Prostate gland (tissue), 2 donors: Measurements from ENCODE around the gene BHLHE40. TPM values are rescaled to one million over a fixed set of nuclear protein-coding genes. Genes with fewer than 3 reads are reported as not detected.
A peak's percentile ranks its signal among the peaks of the same experiment; 100 is the strongest.

ENCODE experiments used
- DNase-seq: peaks from one replicate; pipeline ENCODE4 v3.0.0-alpha.2; 2019; ENCODE audit warnings: low spot score
- H3K27ac ChIP-seq, 2 donors: fragments of 200-600 bp; sonication (generic); 2 replicates each; pipeline ENCODE4 v1.5.1; 2017 to 2019
- H3K27me3 ChIP-seq: fragments of 200-600 bp; sonication (generic); replicated peaks from 2 replicates; pipeline ENCODE4 v1.5.1; 2019; ENCODE audit not compliant: insufficient read depth
- H3K36me3 ChIP-seq, 2 donors: fragments of 200-600 bp; sonication (generic); 1 replicate in 1 of 2; 2 replicates in 1 of 2; pipeline versions ENCODE4 v1.5.1 to v1.8.1; 2017 to 2019
- H3K4me1 ChIP-seq: fragments of 200-600 bp; sonication (generic); replicated peaks from 2 replicates; pipeline ENCODE4 v1.5.1; 2019
- H3K4me3 ChIP-seq, 2 donors: fragments of 200-600 bp; sonication (generic); 2 replicates each; pipeline ENCODE4 v1.5.1; 2017 to 2019
- H3K9me3 ChIP-seq: fragments of 200-600 bp; sonication (generic); 2 replicates; pipeline ENCODE4 v1.5.1; 2017
- POLR2A ChIP-seq: fragments of 450-650 bp; IDR thresholded peaks from one replicate; pipeline ENCODE4 v1.6.1; 2016; ENCODE audit warnings: antibody characterized with exemption, mild to moderate bottlenecking
- POLR2AphosphoS5 ChIP-seq: sonication (generic); formaldehyde crosslinking; IDR thresholded peaks from one replicate; pipeline ENCODE4 v1.6.1; 2017; ENCODE audit warnings: antibody characterized with exemption
- WGBS: methylation state at CpG from one replicate; pipeline ENCODE4 v1.1.5; 2018; 5-methylcytosine and 5-hydroxymethylcytosine counted together
- intact Hi-C: fragments of 100-400 bp; cut with DNase I; formaldehyde crosslinking; loops from one replicate; pipeline ENCODE4 v1.14.2; 2022
- total RNA-seq, 2 donors: library from RNA; depleted of rRNA; stranded (reverse); fragments of >200 nt; gene quantifications; one replicate each; pipeline ENCODE4 v1.1.0, GENCODE V29; 2016
- TF ChIP-seq, protein P1 (sequence below), 4 experiments: fragments of 200-600 bp in 2 of 4; fragments of 450-650 bp in 2 of 4; sonication (generic) in 2 of 4; IDR thresholded peaks; 1 replicate in 3 of 4; 2 replicates in 1 of 4; pipeline ENCODE4 v1.5.1; 2016 to 2019; ENCODE audit warnings: antibody characterized with exemption in 4 of 4, mild to moderate bottlenecking in 2 of 4, moderate library complexity in 2 of 4

BHLHE40 gene
- total RNA-seq, 2 donors from 2014 or later, result 32.3 to 52.0 TPM

- H3K4me1 ChIP-seq, result no peaks in the 10 kb centered on the region
- intact Hi-C loops, result no loop called here
- H3K36me3 ChIP-seq, result no peaks in the 10 kb centered on the region
- H3K27ac ChIP-seq, result no peak overlapping the region
- TF ChIP-seq, protein P1, sequence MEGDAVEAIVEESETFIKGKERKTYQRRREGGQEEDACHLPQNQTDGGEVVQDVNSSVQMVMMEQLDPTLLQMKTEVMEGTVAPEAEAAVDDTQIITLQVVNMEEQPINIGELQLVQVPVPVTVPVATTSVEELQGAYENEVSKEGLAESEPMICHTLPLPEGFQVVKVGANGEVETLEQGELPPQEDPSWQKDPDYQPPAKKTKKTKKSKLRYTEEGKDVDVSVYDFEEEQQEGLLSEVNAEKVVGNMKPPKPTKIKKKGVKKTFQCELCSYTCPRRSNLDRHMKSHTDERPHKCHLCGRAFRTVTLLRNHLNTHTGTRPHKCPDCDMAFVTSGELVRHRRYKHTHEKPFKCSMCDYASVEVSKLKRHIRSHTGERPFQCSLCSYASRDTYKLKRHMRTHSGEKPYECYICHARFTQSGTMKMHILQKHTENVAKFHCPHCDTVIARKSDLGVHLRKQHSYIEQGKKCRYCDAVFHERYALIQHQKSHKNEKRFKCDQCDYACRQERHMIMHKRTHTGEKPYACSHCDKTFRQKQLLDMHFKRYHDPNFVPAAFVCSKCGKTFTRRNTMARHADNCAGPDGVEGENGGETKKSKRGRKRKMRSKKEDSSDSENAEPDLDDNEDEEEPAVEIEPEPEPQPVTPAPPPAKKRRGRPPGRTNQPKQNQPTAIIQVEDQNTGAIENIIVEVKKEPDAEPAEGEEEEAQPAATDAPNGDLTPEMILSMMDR (IDR thresholded peaks at IDR 0.05), result no peak
- TF ChIP-seq POLR2A (no peak), POLR2AphosphoS5 (no peak)
- 95% methylated on average over 7 of the region's 7 CpGs for WGBS
- no peak overlapping the region for H3K4me3 ChIP-seq
- no peaks in the 10 kb centered on the region for H3K9me3 ChIP-seq
- DNase-seq, result no peak
- H3K27me3 ChIP-seq, result no peaks in the 10 kb centered on the region
Measured at GRCh38 chr3:4997946-4998345, 18.7 kb downstream of the BHLHE40 start.

- Histone ChIP-seq H3K27ac (no peak overlapping the region), H3K9me3 (no peaks in the 10 kb centered on the region), H3K36me3 (no peaks in the 10 kb centered on the region), H3K4me1 (no peaks in the 10 kb centered on the region), H3K27me3 (no peaks in the 10 kb centered on the region), H3K4me3 (no peak overlapping the region)
- TF ChIP-seq, protein P1 (IDR thresholded peaks at IDR 0.05), result no peak
- no peak for TF ChIP-seq POLR2A
- peak; percentile 45 for TF ChIP-seq POLR2AphosphoS5
- 40% methylated on average over 6 of the region's 6 CpGs for WGBS
- intact Hi-C loops, result no loop called here
- DNase-seq, result peak; percentile 69
Measured at GRCh38 chr3:4999531-5000184, 20.4 kb downstream of the BHLHE40 start.

- 93% methylated on average over 4 of the region's 4 CpGs for WGBS
- Histone ChIP-seq H3K36me3 (no peaks in the 10 kb centered on the region), H3K27ac (no peak overlapping the region), H3K4me3 (no peak overlapping the region), H3K9me3 (no peaks in the 10 kb centered on the region), H3K27me3 (no peaks in the 10 kb centered on the region), H3K4me1 (no peaks in the 10 kb centered on the region)
- intact Hi-C loops, result no loop called here
- no peak for DNase-seq
- no peak for TF ChIP-seq POLR2A
- no peak for TF ChIP-seq POLR2AphosphoS5
- TF ChIP-seq, protein P1 (IDR thresholded peaks at IDR 0.05), result no peak
Measured at GRCh38 chr3:5001135-5001534, 21.9 kb downstream of the BHLHE40 start.

DNA sequence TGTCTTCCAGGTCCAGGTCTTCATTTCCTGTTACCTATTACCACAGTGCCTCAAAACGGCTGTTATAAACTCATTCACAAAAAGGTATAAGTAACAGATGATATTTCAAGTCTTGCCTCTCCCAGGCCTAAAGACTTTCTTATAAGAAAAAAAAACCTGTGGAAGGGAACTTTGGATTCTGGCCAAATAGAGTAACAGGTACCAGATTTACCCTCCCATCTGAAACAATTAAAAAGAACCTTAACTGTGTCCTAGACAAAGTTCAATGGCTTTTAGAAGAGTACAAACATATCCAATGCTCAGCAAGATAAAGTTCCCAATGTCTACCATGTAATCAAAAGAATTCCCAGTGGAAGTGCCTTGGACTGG lies 22.6 kb downstream of the BHLHE40 start:
- Histone ChIP-seq H3K4me1 (no peaks in the 10 kb centered on the region), H3K4me3 (no peak overlapping the region), H3K36me3 (no peaks in the 10 kb centered on the region), H3K9me3 (no peaks in the 10 kb centered on the region), H3K27me3 (no peaks in the 10 kb centered on the region), H3K27ac (no peak overlapping the region)
- TF ChIP-seq POLR2A (no peak), POLR2AphosphoS5 (no peak)
- TF ChIP-seq, protein P1 (IDR thresholded peaks at IDR 0.05), result no peak
- no peak for DNase-seq
- intact Hi-C loops, result no loop called here
- 79% methylated on average over 1 of the region's 1 CpG for WGBS

GRCh38 chr3:5002174-5002870 lies 23.1 kb downstream of the BHLHE40 start:
- Histone ChIP-seq H3K4me1 (no peaks in the 10 kb centered on the region), H3K27ac (no peak overlapping the region), H3K36me3 (no peaks in the 10 kb centered on the region), H3K4me3 (no peak overlapping the region), H3K27me3 (no peaks in the 10 kb centered on the region), H3K9me3 (no peaks in the 10 kb centered on the region)
- DNase-seq, result no peak
- 65% methylated on average over 16 of the region's 16 CpGs for WGBS
- no peak for TF ChIP-seq POLR2AphosphoS5
- TF ChIP-seq, protein P1 (IDR thresholded peaks at IDR 0.05), result no peak
- no peak for TF ChIP-seq POLR2A
- intact Hi-C loops, result no loop called here
